ENCODE results near the gene SLC25A26.

The SLC25A26 gene

DNA sequence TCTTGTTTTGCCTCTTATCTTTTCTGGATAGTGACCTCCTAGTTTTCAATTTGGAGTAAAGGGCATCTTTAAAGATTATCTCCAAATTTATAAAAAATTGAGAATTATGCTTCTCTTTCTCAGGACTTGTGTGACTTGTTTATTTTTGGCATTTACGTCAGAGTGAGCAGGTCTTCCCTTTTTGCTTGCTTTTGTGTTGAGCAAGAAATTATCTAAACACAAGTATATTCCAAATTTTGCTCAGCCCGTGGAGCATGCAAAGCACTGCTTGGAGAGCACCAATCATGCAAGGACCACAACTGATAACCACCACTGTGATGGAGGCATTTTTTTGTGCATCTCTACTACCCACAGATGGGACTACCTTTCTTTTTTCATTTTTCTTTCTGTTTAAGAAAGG is 7.1 kb downstream of the SLC25A26 start:
- no peak for DNase-seq

DNA sequence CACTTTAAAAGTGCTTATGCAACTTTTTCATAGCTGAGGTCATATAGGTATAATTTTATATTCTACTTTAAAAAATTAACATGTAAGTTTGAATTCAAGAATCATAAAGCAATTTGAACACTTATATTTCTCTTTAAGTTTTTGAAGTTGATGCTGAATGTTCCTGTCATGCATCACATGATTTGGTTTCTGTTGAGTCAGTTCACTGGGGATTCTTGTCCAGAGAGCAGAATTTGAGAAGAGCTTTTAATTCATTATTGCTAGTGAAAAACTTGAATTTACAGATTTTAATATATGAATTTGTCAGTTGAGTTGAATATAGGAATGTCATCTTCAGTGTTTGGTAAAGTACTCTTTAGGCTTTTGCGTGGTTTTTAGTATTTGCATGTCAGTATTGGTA is 7.9 kb downstream of the SLC25A26 start:
- no peak for DNase-seq

DNA sequence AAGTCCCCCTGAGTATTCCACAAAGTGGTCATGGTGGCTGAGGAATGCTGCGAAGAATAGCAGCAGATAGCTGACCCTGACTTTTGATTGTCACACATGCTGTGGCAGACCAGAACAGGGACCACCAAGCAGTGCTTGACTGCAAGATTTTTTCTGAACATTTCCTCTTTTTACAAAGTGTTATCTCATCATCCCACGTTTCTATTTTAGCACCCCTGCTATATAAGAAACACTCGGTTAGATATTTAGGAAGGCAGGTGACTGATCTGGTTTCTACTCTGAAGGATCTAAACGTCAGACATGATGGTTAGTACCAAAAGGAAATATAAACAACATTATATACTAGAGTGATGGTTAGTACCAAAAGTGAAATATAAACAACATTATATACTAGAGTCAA is 9.1 kb downstream of the SLC25A26 start:
- DNase-seq: no peak

DNA sequence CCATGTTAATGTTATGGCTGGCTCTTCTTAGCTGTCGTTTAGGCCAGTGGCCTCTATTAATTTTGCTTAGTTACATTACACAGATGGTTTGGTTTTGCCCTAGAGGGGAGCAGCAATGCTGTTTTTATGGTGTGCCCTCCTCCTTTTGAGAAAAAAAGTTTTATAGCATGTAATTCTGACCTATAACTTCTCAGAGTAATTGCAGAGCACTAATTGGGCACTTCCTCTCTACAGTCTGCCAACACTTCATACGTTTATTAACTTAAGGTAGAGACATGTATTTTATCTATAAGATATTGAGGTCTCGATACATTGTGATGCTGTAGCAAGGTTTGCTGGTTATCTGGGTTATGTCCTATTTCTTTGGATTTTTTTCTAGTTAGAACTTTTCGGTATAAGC is 12.2 kb downstream of the SLC25A26 start:
- DNase-seq: no peak

DNA sequence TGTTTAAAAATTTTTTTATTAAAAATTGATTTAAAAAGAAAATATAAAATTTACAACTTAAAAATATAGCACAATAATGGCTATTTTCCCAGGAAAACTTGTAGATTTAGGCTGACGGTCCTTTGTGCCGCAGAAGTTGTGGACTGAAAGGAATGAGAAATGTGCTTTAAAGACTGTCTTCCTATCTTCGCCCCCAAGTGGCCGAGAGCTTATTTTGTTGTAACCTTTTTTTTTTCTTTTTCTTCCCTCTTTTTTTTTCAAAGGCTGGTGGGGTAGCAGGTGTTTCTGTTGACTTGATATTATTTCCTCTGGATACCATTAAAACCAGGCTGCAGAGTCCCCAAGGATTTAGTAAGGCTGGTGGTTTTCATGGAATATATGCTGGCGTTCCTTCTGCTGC is 15.5 kb downstream of the SLC25A26 start:
- no peak for DNase-seq

DNA sequence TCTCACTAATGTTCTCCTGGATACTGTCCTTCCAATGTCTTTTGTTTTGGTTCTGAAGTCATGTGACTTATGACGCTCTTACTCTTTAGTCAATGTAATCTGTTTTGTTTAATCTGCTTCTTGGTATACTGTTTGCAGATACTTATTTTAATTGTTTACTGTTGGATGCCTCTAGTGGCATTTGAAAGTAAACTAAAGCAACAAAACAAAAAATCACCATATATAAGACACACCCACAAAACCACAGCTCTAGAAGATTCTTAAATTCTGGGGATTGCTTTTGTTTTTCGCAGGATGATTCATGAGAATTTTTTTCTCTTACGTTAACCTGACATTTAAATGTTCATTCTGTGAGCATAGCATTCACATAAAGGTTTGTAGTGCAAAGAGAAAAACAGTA is 16.8 kb downstream of the SLC25A26 start:
- no peak for DNase-seq

DNA sequence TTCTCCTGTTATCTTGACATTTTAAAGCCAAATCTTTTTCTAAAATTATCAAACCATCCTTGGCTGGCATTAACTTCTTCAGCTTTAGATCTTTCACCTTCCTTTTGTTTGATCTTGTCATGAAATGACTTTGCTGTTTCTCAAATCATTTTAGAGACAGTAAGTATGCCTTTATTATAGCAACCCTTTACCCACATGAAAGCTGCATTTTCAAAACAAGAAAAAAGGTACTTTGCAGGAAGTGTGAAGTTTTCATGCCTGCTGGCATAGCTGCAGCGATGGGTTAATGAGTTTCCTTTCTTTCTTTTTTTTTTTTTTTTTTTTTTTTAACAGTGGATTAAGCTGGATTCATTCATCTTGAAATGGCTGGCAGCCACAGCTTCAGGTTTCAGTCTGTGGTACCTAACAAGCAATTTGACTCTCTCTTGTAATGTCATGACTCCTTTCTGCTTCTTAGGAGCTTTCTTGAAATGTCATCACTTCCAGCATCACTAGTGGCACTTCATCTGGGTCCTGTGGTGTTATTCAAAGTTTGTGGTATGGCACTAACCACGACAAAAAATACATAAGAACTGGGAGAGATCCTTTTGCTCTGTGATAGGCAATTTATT is 18.8 kb downstream of the SLC25A26 start:
- no peak for DNase-seq

DNA sequence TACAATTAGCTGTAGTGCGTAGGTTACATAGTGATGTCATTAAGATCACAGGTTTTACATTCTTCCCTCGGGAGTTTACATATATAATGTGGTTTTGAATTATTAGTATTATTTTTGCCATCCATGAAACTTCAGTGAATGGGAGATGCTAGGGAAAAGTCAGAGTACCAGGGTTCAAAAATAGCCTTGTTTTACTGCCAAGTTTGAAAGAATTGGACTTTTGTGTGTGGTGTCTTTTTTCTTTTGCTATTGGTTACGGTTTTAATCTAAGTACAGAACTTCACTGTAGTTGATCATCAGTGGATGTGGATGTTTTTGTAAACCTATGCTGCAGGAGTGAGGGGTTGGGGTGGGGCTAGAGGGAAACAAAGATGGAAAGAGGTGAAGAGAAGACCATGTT is 20.7 kb downstream of the SLC25A26 start:
- DNase-seq: no peak

DNA sequence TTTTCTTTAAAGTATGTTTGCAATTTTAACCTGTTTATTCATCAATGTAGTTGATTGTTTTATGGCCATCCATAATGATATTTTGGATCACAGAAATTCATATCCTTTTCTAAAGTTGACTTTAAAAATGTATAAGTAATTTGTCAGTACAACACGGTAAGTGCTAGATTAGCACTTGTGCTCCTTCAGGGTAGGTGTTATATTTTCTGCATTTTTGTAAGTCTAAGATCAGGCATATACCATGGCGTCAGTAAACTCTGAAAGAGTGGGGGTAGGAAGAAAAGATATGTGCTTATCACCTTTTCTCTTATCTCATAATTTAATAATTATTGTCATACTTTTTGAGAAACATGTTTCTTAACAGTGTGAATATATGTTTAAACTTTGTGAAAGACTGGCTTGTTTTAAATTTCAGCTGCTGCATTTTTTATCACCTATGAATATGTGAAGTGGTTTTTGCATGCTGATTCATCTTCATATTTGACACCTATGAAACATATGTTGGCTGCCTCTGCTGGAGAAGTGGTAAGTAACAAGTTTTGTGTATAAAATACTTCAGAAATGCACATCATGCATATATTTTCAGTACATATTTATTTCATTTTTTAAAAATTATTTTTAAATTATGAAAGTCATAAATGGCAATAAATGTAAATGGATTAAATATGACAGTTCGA is 22.1 kb downstream of the SLC25A26 start:
- DNase-seq: no peak

DNA sequence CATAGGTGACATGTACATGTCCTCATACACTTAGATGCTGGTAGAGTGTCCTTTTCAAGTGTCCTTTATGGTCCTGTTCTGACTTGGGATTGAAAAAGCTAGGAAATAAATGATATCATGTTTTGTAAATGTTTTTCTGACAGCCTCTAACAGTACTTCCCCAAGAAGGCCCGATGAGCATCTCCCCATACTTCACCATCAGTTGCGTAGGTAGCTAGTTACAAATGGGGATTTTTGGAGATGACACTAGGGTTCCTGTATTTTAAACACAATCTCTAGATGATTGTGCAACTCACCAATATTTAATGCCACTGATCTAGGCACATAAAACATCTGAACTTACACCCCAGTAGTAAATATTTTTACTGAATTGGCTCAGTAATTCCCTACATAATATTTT is 27.8 kb downstream of the SLC25A26 start:
- no peak for DNase-seq

DNA sequence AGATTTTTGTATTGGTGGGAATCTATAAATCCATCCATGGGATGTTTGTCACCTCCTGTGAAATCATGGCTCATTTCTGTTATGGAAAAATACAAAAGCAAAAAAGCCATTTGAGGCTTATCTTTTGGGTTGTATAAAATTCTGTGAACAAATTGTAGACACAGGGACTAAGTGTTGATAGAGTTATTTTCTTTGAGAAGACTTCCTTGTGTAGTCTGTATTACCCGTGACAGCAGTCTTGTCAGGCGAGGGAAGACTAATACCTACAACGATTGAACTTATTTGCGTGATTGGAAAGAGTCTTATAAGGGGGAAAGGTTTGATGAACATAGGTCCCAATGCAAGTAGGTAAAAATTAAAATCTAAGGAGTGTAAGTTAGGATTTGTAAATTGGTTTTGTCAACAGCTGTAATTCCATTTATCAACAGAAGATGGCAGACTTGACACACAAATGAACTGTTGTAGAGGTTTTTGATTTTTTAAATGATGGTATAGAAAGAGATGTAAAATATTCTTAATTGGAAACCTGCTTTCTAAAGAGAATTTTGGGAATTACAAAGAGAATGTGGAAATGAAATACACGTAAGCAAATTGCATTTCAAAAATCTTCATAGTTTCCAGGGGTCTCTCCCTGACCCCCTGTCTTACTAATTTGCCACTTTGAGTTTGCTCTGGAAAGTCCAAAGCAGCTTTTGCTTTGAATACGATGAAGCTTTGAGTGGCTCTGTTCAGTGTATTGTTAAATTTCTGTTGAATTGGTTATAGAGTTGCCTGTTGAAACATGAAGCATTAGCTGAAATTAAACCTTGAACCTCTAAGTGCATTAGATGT is 33.2 kb downstream of the SLC25A26 start:
- DNase-seq: no peak

DNA sequence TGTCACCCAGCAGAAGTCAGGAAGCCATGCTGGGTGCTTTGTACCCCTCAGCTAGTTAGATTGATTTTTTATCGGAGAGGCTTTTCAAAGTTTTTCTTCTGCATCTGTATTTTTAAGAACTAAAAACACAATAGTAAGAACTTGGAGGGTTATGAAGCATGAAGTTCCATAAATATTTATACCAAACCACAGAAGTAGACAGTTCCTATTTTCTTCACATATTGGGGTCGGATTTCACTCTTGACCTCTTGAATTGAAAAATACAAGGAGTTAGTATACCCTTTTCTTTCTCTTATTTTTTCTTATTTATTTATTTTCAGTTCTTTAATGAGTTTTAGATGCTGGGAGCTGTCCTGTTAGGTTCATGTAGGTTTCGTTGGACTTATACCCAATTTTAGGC is 35.1 kb downstream of the SLC25A26 start:
- no peak for DNase-seq

DNA sequence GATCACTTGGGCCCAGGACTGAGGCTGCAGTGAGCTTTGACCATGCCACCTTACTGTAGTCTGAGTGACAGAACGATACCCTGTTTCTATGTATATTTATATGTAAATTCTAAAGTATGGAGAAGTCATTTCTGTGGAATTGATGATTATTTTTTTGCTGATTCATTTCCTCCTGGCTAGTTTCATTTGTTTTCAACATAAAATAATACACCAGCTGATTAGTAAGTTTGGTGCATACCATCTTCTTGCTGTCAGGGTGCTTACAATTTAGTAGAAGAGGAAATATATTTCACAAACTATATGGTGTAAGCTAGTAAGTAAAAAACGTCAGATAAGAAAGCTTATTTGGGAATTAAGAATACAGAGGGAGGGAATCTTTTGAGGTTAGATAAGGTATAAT is 36.0 kb downstream of the SLC25A26 start:
- DNase-seq: no peak

DNA sequence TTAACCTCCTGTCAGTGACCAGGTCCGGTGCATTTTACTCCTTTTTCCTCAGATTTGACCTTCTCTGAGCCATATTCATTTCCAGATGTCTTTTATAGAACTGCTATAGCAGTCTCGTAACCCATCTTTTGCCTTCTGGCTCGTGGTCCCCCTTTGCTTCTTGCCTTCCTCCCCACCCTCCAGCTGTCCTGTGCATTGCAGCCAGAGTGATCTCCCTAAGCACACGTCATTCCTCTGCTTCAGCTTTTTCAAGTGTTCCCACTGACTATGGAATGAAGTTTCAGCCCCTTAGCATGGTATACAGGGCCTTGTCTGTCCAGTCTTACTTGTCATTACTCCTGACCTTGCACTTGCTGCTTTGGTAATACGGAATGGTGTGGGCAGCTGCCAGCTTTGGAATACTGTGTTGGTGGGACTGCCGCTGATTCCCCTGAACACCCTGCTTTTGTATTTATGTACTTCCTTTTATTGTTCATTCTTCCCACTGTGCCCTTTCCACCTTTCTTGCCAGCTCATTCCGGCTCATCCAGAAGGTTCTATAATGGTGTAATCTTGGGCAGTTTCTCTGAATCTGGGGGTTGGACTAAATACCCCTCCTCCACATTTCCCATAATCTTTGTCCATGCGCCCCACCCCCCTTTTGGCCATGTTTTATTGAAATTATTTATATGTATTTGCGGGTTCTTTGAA is 38.9 kb downstream of the SLC25A26 start:
- DNase-seq: no peak

DNA sequence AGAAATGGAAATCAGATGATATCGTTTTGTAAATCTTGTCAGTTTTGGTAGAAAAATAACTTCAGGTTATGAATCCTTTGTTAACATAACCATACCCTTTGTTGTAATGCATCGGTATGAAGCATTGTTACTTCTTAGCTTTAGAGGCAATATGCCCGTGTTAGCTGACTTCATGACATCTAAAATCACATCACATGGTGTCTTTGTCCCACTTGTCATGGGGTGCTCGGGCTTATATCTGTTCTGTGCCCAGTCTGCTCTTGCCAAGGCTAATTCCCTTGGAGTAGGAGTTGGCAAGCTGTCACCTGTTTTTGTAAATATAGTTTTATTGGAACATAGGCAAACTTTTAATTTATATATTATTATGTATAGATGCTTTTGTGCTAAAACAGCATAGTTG is 39.6 kb downstream of the SLC25A26 start:
- no peak for DNase-seq

DNA sequence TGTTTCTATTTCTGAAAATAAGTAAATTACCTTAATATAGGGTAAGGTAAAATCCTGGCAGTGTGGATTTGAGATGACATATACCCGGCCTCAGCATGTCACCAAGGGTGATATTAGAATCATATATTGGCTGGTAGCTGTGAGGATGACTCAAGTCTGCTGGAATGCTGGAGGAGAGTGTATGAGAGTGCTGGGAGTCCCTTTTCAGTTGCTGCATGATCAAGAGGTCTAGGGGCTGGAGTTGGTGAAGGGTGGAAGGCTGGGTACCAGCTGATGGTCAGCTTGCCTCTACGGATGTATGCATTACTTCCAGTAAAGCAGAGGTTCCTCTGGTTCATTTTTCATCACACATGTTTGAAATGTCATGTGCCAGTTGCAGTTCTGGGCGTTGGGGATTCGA is 40.6 kb downstream of the SLC25A26 start:
- DNase-seq: no peak

DNA sequence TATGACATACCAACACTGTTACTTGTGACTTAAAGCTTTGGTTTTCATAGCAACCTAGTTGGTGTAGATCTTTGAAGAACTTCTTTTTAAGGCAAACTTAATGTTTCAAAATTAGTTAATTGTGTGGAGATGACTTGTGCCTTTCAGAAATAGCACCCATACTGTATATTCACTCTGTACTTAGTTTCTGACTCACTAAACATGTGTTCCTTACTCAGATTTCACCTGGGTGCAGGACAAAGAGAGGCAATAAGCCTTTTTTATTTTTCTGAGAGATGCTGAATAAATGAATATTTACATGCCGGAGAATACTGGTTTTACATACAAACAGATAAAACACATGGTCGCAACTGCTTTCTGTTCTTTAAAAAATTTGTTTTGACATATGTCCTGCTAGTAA is 44.8 kb downstream of the SLC25A26 start:
- DNase-seq: no peak

DNA sequence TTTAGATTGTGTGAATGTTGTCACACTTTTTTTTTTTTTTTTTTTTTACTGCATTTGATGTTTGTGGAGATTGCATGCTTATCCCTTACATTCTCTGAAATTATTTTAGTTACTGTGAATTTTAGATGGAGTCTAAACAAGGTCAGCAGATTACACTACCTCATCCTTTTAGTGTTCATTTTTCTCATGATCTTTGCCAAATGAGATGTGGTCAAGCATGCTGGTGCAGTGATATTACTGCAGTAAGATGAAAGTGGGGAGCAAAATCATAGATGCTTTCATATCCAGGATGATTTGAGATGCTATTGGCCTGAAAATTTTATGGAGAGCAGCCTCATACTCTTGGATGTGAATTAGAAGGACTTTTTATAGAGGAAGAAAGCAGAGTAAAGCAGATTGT is 45.8 kb downstream of the SLC25A26 start:
- no peak for DNase-seq

DNA sequence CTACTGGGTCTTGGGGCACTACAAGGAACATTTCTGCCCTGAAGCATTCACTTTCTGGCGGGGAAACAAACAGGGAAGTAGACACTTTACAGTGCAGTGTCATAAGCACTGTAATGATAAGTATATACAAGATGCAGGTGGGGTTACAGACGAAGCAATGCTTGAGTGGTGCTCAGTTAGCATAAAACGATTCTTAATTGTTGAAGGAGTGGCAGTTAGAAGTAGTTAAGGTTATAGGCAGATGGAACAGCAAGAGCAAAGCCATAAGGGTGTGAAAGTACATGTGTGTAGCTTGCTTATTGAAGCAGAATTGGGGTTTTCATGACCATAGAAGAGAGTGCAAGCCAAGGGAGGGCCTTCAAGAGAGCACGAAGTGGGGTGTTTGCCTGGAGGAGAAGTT is 46.2 kb downstream of the SLC25A26 start:
- no peak for DNase-seq

DNA sequence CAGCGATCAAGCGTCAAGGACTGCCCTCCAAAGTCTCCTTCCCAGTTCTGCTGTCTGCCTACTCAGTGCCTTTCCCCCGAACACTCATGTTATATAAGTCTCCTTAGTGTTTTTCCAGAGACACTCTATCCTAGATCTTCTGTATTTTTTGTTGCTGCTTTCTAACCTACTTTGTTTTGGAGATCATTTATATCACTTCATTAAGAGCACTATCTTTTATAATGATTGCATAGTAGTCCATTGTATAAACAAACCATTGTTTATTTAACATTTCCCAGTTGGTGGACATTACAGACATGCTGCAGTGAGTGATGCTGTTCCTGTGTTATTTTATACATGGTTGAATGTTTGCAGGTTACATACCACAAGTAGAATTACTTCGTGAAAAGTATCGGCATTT is 47.1 kb downstream of the SLC25A26 start:
- DNase-seq: no peak

DNA sequence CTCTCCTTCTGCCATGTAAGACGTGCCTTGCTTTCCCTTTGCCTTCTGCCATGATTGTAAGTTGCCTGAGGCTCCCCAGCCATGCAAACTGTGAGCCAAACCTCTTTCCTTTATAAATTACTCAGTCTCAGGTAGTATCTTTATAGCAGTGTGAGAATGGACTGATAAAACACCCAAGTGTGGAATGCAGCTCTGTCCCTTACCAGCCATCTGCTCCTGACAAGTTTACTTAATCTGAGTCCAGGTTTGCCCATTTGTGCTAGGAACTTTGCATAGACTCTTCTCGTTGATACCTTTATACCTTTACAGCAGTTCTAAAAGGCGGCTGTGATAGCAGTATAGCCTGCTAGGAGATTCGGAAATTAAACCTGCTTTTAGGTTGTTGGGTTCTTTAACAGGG is 48.1 kb downstream of the SLC25A26 start:
- no peak for DNase-seq

DNA sequence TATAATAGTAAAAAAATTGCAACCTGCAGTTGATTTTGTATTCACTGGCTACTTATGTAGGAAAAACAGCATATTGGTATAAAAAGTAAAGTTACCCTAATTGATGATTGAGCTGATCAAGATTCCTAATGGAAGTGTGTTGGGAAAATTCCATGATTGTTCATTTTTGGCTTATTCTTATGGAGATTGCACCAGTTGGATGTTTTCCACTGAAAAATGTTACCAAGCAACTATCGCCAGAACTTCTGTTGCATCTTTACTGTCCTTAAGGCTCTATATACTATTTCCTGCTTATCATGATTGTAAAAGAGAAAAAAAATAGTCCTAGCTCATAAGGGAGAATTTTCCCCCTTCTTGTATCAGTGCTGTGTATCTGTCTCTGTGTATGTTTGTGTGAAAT is 48.6 kb downstream of the SLC25A26 start:
- no peak for DNase-seq

DNA sequence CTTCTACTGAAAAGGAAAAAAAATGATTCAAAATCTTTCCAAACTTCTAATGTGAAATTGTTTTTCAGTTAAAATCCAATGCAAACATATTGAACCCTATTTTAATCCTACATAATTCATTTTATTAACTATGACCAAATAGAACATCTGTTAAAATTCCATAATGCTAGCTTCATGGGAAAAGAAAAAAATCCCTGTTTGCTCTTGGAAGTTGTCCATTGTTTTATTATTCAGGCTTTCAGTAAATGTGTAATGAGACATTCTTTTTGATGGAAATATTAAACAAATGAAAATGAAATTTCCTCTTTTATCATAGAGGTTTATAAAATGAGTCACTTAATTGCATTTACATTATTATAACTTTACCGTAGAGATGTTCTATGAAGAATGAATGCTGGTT is 49.5 kb downstream of the SLC25A26 start:
- no peak for DNase-seq

DNA sequence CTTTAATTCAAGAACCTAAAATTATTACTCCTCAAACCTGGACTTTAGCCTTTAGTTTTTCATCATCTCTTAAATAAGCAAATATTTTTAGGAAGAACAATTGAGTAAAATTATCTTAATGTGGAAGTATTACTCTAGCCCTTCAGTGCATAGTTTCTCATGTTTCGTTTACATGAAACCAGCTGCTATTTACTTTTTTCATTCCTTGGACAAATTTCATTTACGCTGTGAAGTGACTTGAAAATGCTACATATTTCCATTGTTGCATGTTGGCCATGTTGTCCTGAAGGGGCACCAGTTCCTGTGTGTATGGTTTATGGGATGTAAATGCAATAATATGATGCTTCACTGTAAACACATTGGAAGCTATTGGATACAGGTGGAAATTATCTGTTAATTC is 49.9 kb downstream of the SLC25A26 start:
- no peak for DNase-seq

Data from NCI-H774 (cell line).